ENCODE data around the gene KRT74.
A peak's percentile ranks its signal among the peaks of the same experiment; 100 is the strongest.
"Not testable (repeated sequence)": the region's sequence is repeated elsewhere in the genome, so short reads cannot be mapped to it uniquely, and the experiment has no call there.

KRT74 gene

DNA sequence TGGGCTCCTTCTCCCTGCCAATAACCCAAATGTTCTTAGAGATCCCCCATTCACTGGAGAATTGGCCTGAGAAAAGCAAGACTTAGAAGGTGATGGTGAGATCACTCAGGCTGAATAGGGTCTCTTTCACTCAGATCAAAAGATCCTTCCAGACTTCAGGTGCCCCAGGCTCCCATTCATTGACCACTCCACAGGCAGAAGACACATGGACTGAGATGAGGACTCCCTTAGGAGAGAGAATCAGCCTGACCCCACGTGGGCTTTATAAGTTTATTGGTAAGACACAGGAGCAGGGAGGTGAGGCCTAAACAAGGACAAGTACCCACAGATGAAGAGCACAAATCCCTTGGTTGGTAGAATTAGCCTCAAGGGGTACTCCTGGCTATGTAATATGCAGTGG is 33.7 kb upstream of the KRT74 start:
- no peak overlapping the region for H3K27ac Mint-ChIP-seq
- no peak overlapping the region for H3K4me3 Mint-ChIP-seq
- no peak for ATAC-seq
- H3K9me3 Mint-ChIP-seq, result no peaks in the 10 kb centered on the region
- peaks cover 84% of the 10 kb centered on the region for H3K4me1 Mint-ChIP-seq
- H3K27me3 Mint-ChIP-seq, result no peaks in the 10 kb centered on the region
- no peak for DNase-seq

DNA sequence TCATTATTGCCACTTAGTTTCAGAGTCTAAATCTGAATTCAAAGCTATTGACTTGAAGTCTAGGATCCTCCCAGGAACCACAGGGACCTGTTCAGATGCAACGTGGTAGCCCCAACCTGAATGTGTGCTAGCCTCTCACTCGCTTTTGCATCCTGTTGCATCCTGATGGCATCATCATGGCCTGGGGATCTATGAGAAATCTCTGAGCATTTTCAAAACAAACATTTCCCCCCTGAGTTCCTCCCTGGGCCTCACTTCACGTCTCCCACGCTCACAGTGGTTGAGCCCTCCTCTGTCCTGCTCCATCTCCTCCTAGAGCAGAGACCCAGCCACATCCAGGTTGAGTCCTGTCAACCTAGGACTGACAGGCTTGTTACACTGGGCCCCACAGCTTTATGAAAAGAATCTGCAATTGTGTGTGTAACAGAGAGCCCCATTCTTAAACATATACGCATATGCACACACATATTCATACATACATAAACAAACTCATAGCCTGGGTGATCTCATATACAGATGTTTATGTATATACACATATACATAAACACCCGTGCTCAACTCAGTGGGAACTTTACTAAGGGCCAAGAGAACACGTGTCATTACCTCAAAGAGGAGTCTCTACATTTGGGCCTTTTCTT is 33.1 kb upstream of the KRT74 start:
- peak overlapping the region in 1 of 2 donors; percentile 90 for H3K27ac Mint-ChIP-seq
- no peaks in the 10 kb centered on the region for H3K27me3 Mint-ChIP-seq
- ATAC-seq (no peak), DNase-seq (no peak)
- H3K4me3 Mint-ChIP-seq, result no peak overlapping the region
- H3K9me3 Mint-ChIP-seq, result no peaks in the 10 kb centered on the region
- H3K4me1 Mint-ChIP-seq, result peaks cover 81% of the 10 kb centered on the region

DNA sequence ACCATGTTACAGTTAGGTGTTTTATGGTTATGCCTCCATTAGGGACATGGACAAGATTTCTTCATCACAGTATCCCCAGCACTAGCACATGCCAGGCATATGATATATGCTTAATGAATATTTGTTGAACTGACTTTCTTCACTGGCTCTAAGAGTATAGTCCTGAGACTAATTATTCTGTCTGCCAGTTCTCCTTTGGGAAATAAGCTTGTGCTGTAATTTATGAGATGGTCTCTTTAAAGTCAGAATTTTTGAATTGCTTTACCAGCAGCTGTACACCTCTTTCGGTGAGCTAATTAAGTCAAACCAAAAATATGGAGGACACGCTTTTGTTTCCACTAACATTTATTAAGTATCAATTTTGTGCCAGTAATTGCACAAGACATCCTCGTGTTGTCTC is 32.5 kb upstream of the KRT74 start:
- Mint-ChIP-seq H3K4me1 (peaks cover 75% of the 10 kb centered on the region), H3K27ac (no peak overlapping the region), H3K27me3 (no peaks in the 10 kb centered on the region), H3K9me3 (no peaks in the 10 kb centered on the region), H3K4me3 (no peak overlapping the region)
- no peak for ATAC-seq
- DNase-seq, result no peak

DNA sequence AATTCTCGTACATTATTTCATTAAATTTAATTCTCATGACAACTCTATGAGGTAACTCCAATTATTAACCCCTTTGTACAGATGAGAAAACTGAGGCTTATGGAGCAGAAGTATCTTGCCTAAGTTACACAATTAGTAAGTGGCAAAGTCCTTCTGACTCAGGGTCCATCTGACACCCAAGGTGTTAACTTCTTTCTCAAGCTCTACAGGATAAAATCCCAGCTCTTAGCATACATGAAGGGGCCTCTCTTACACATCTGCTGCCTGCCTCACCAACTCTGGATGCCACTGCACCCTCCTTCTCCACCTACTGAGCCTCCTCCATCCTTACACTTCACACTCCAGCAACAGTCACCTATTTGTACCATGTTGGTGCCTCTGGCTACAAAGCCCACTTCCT is 31.9 kb upstream of the KRT74 start:
- Mint-ChIP-seq H3K4me3 (no peak overlapping the region), H3K9me3 (no peaks in the 10 kb centered on the region), H3K27ac (no peak overlapping the region), H3K4me1 (peaks cover 69% of the 10 kb centered on the region), H3K27me3 (no peaks in the 10 kb centered on the region)
- DNase-seq, result no peak
- no peak for ATAC-seq

DNA sequence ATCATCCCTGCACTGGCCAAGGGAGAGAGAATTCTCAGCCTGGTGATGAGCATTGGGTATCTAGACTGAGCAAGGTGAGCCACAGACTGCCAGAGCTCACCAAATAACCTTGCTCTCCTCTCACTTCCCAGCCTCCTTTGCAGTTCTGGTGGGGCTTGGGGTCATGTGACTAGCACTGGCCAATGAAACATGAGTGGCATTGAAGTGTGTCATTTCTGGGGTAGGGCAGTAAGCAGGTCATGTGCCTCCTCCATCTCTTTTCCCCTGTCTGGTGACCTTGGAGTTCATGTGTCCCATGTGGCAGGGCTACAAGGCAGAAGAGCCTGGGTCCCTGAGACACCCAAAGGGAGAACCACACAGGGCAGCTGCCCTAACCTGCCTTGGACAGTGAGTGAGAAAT is 31.2 kb upstream of the KRT74 start:
- peak overlapping the region in 1 of 2 donors; percentile 19 for H3K4me3 Mint-ChIP-seq
- H3K27ac Mint-ChIP-seq, result no peak overlapping the region

DNA sequence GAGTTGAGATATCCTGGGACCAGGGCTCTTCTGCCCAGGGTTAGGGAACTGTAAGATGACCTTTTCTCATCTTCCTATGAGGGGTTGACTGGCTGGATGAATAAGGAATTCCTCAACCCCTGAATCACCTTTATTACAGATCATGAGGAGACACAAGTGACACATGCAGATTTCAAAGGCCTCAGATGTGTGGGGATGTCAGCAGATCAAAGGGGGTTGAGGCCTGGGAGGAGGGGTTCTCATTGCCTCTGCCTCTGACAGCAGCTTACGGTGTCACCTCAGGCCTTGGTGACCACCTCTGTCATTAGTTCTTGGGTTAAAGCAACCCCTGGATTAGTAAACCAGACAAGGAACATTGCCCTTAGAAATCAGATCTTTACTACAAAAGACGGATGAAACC is 29.7 kb upstream of the KRT74 start:
- Mint-ChIP-seq H3K4me1 (peaks cover 47% of the 10 kb centered on the region), H3K27me3 (no peaks in the 10 kb centered on the region), H3K9me3 (no peaks in the 10 kb centered on the region), H3K4me3 (no peak overlapping the region), H3K27ac (no peak overlapping the region)
- ATAC-seq (no peak), DNase-seq (no peak)

More for the DNA sequence above, 31.2 kb upstream of the KRT74 start:
- Mint-ChIP-seq H3K27me3 (no peaks in the 10 kb centered on the region), H3K9me3 (no peaks in the 10 kb centered on the region), H3K4me1 (peaks cover 63% of the 10 kb centered on the region)
- DNase-seq (peak in 1 of 2 donors; percentile 31), ATAC-seq (peak; percentile 54)

DNA sequence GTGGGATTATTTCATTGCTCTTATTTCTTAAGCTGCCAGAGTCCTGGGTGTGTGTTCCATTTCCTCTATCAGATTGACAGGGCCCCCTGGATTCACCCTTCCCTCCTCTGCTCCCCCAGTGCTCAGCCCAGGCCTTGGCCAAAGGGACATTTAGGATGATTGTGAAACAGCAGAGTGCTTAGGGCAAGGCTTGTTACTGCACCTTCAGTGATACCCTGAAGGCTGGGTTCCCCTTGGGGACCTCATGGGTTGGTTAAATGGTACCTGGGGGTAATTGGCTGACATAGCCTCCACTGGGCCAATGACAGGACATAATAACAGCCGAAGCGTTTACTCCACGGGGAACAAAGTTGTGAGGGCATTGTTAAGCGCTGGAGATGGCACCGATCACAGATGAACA is 28.9 kb upstream of the KRT74 start:
- no peak for ATAC-seq
- Mint-ChIP-seq H3K9me3 (no peaks in the 10 kb centered on the region), H3K27me3 (no peaks in the 10 kb centered on the region), H3K4me3 (no peak overlapping the region), H3K4me1 (peaks cover 39% of the 10 kb centered on the region), H3K27ac (no peak overlapping the region)
- DNase-seq, result no peak

DNA sequence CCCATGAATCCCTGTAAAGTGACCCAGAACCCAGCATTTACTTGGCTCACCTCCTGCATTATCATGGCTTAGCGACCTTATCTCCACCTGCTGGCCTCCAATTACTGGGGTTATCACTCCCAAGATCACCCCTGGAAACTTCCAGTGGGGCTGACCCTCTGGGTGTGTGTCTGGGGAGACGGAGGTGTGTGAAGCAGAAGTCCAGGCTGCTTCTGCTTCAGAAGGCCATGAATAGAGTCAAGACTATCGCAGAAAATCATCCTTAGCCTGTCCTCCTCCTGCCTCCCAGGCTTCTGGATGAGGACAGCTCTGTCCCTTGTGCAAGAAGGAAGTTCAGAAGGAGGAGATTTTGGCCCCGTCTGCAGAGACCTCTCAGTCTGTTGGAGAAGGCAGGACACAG is 28.0 kb upstream of the KRT74 start:
- Mint-ChIP-seq H3K27me3 (no peaks in the 10 kb centered on the region), H3K9me3 (no peaks in the 10 kb centered on the region), H3K4me1 (peaks cover 31% of the 10 kb centered on the region), H3K4me3 (no peak overlapping the region), H3K27ac (no peak overlapping the region)
- ATAC-seq, result no peak
- no peak for DNase-seq

DNA sequence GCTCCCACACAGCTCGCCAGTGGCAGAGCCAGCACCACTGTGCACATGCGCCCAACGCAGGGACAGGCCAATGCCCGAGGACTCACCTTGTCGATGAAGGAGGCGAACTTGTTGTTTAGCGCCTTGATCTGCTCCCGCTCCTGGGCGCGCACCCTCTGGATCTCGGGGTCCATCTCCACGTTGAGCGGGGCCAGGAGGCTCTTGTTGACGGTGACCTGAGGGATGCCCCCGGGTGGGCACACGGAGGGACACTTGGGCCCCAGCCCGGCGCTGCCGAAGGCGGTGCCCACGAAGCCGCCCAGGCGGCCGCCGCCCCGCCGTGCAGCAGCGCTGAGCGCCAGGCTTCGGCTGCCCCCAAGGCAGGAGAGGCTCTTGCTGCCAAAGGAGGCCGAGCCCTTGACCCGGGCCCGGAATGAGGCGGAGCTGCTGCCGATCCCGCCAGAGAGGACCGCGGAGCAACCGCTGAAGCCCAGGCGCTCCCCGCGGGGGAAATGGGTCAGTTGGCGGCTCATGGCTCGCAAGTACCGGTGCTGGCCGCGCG is 27.4 kb upstream of the KRT74 start, which contains the start of gene KRT72:
KRT72 (minus strand) TSS at position 523 of the 541 bp plus-strand sequence; CDS start at position 512, 11 bp downstream.
- ATAC-seq (no peak), DNase-seq (peak in 1 of 2 donors; percentile 5)
- no peak within 1 kb of the TSS for H3K4me3 Mint-ChIP-seq
- peaks cover 27% of the 10 kb centered on the region for H3K4me1 Mint-ChIP-seq
- no peak within 1 kb of the TSS for H3K27ac Mint-ChIP-seq
- no peaks in the 10 kb centered on the region for H3K9me3 Mint-ChIP-seq
- no peaks in the 10 kb centered on the region for H3K27me3 Mint-ChIP-seq

DNA sequence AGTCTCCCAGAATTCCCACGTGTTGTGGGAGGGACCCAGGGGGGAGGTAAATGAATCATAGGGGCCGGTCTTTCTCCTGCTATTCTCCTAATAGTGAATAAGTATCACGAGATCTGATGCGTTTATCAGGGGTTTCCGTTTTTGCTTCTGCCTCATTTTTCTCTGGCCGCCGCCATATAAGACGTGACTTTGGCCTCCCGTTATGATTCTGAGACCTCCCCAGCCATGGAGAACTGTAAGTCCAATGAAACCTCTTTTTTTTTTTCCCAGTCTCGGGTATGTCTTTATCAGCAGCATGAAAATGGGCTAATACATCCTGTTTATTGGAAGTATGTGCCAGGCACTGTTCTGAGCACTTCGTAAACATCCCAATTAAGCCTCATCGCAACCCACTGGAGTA is 26.8 kb upstream of the KRT74 start:
- Mint-ChIP-seq H3K4me3 (no peak overlapping the region), H3K27me3 (no peaks in the 10 kb centered on the region), H3K4me1 (peaks cover 21% of the 10 kb centered on the region), H3K9me3 (no peaks in the 10 kb centered on the region), H3K27ac (no peak overlapping the region)
- DNase-seq (no peak), ATAC-seq (no peak)

DNA sequence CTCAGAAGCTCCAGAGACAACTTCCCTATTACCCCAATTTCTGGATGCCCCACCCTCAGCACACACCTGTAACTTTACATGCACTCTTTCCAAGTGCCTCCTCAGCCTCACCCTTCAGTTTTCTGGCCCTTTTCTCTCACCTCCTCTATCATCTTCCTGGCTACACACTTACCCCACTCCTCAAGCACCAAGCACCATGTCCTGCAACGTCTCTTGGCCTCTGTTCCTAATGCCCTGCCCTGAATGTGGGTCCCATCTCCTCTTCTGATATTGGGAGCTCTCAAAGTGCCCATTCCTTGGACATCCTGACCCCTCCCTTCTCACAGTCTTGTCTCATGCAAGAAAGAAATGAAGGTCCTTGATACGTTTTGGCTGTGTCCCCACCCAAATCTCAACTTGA is 26.4 kb upstream of the KRT74 start:
- no peak overlapping the region for H3K27ac Mint-ChIP-seq
- no peaks in the 10 kb centered on the region for H3K9me3 Mint-ChIP-seq
- no peak for ATAC-seq
- no peak for DNase-seq
- no peak overlapping the region for H3K4me3 Mint-ChIP-seq
- peaks cover 20% of the 10 kb centered on the region for H3K4me1 Mint-ChIP-seq
- no peaks in the 10 kb centered on the region for H3K27me3 Mint-ChIP-seq

DNA sequence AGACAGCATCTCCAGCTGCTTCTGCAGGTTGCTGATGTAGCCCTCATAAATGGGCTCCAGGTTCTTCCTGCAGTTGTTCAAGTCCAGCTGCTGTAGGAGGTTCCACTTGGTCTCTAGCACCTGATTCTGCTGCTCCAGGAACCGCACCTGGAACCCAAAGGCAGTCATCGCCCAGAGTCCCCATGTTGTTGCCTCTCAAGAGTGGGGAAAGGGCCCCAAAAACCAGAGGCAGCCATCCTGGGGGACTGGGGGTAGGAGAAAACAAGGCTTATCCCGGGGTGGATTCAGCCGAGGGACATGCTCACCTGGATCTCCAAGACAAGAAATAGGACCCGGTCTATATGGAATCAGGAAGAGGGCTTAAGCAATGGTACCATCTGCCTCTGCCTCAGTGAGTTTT is 25.3 kb upstream of the KRT74 start:
- Mint-ChIP-seq H3K4me1 (peaks cover 19% of the 10 kb centered on the region), H3K27ac (no peak overlapping the region), H3K27me3 (no peaks in the 10 kb centered on the region), H3K4me3 (no peak overlapping the region), H3K9me3 (no peaks in the 10 kb centered on the region)
- ATAC-seq, result no peak
- DNase-seq, result no peak

DNA sequence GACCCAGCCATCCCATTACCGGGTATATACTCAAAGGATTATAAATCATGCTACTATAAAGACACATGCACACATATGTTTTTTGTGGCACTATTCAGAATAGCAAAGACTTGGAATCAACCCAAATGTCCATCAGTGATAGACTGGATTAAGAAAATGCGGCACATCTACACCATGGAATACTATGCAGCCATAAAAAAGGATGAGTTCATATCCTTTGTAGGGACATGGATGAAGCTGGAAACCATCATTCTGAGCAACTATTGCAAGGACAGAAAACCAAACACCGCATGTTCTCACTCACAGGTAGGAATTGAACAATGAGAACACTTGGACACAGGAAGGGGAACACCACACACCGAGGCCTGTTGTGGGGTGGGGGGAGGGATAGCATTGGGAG is 20.6 kb upstream of the KRT74 start:
- H3K27ac Mint-ChIP-seq, H3K9me3 Mint-ChIP-seq, H3K27me3 Mint-ChIP-seq, H3K4me3 Mint-ChIP-seq, DNase-seq, H3K4me1 Mint-ChIP-seq, ATAC-seq: not testable (repeated sequence)

DNA sequence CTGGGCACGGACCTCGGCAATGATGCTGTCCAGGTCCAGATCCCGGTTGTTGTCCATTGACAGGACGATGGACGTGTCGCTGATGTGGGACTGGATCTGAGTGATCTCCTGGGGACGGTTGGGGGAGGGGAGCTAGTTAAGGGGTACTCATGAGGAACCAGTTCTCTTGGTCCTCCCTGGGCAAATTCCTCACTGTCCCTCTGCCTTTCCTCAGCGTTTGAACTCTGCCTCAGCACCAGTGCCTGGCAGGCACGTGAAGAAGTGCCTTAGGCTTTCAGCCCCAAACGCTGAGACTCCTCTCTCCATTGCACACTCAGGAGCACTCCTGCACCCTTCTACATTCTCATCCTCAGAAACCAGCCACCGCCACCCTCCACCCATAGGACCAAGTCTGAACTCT is 17.9 kb upstream of the KRT74 start:
- no peak for ATAC-seq
- Mint-ChIP-seq H3K27ac (no peak overlapping the region), H3K9me3 (no peaks in the 10 kb centered on the region), H3K4me3 (no peak overlapping the region), H3K27me3 (no peaks in the 10 kb centered on the region), H3K4me1 (peaks cover 2% of the 10 kb centered on the region)
- no peak for DNase-seq

DNA sequence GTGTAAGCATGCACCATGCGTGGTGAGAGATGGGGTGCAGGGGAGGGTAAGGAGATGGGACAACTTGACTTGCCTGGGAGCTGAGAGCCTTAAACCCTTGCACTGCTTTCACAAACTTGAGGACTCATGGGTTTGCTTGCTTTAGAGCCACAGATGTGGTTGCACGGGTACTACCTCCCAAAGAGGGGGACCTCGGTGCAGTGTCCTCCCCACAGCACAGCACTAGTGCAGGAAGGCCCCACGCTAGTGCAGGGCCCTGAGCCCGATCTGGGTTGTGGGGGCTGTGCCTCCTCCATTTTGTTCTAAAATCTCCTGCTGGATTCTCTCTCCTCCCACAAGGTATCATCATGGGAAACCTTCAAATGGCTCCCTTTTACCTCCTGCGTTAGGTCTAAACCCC is 16.4 kb upstream of the KRT74 start:
- Mint-ChIP-seq H3K4me3 (no peak overlapping the region), H3K27me3 (no peaks in the 10 kb centered on the region), H3K4me1 (peaks cover 15% of the 10 kb centered on the region), H3K9me3 (no peaks in the 10 kb centered on the region), H3K27ac (no peak overlapping the region)
- DNase-seq, result no peak
- no peak for ATAC-seq

DNA sequence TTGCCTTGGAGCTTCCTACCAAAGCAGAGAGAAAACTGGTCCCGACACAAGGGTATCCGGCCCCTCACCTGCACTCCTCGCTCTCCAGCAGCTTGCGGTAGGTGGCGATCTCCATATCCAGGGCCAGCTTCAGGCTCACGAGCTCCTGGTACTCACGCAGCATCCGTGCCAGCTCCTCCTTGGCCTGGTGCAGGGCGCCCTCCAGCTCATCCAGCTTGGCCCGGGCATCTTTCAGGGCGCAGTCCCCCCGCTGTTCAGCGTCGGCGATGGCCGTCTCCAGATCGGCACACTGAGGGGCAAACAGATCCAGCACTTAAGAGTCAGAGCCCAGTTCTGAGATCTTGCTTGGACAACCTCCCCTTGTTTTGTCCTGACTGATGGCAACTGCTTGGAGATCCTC is 13.9 kb upstream of the KRT74 start:
- DNase-seq, result no peak
- Mint-ChIP-seq H3K27ac (no peak overlapping the region), H3K4me3 (no peak overlapping the region), H3K27me3 (no peaks in the 10 kb centered on the region), H3K4me1 (peaks cover 24% of the 10 kb centered on the region), H3K9me3 (no peaks in the 10 kb centered on the region)
- no peak for ATAC-seq

DNA sequence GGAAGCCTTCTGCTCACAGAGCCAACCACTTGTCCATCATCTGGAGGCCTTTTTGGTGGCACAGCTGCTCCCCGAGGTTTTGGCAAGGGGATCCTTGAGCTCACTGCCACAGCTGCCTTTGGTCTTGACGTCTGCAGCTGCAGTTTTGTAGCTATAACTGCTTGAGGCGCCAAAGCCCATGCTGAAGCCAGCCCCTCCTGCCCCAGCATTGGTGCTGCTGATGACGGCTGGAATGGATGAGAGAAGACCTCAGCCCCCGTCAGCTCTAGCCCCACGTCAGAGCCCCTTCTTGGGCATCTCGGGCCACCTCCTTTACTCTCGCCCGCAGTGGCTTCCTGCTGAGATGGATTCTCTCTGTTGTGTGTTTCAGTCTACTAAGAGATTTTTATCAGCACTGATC is 12.3 kb upstream of the KRT74 start:
- Mint-ChIP-seq H3K4me3 (no peak overlapping the region), H3K27me3 (no peaks in the 10 kb centered on the region), H3K4me1 (peaks cover 24% of the 10 kb centered on the region), H3K27ac (no peak overlapping the region), H3K9me3 (no peaks in the 10 kb centered on the region)
- peak; percentile 83 for ATAC-seq
- DNase-seq, result peak in 1 of 2 donors; percentile 47
